Measurements from ENCODE around the gene TBC1D1.

DNA sequence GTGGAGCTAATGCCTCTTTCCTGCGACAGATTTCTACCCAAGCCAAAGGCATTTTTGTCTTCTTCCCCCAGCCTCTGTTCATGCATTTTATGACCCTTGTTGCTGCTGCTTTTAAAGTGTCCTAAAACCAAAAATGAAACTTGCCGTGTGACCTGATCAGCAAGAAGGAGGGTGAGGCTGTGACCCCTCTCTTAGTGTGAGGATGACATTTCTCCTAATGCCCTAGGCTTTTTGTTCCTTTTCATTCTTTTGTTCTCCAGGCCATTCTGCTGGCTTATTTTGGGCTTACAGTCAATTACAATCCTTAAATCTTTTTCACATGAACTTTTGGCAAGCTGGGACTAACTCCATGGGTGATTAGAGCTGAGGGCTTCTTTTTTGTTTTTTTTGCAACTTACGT is 103.7 kb downstream of the TBC1D1 start:
- TF ChIP-seq EZH2 (IDR thresholded peaks at IDR 0.05; ENCODE audit: low read depth, low read length, severe bottlenecking) (no peak), KDM1A (IDR thresholded peaks at IDR 0.05; ENCODE audit: borderline replicate concordance, low read length) (no peak), POLR2A (IDR thresholded peaks at IDR 0.05; ENCODE audit: control extremely low read depth in 1 of 2, low read depth in 2 of 2, low read length in 2 of 2) (no peak), BACH1 (IDR thresholded peaks at IDR 0.05; ENCODE audit: low read length) (no peak), HDAC6 (IDR thresholded peaks at IDR 0.05; ENCODE audit: low read depth, low read length) (no peak), YY1 (IDR thresholded peaks at IDR 0.05; ENCODE audit: low read depth, low read length) (no peak)
- TF ChIP-seq, protein P1, sequence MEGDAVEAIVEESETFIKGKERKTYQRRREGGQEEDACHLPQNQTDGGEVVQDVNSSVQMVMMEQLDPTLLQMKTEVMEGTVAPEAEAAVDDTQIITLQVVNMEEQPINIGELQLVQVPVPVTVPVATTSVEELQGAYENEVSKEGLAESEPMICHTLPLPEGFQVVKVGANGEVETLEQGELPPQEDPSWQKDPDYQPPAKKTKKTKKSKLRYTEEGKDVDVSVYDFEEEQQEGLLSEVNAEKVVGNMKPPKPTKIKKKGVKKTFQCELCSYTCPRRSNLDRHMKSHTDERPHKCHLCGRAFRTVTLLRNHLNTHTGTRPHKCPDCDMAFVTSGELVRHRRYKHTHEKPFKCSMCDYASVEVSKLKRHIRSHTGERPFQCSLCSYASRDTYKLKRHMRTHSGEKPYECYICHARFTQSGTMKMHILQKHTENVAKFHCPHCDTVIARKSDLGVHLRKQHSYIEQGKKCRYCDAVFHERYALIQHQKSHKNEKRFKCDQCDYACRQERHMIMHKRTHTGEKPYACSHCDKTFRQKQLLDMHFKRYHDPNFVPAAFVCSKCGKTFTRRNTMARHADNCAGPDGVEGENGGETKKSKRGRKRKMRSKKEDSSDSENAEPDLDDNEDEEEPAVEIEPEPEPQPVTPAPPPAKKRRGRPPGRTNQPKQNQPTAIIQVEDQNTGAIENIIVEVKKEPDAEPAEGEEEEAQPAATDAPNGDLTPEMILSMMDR (IDR thresholded peaks at IDR 0.05; ENCODE audit: control extremely low read depth in 1 of 3, insufficient read depth in 1 of 3, low read depth in 1 of 3, low read length in 3 of 3), result no peak
- TF ChIP-seq, protein P2, sequence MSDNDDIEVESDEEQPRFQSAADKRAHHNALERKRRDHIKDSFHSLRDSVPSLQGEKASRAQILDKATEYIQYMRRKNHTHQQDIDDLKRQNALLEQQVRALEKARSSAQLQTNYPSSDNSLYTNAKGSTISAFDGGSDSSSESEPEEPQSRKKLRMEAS (IDR thresholded peaks at IDR 0.05), result no peak
